HG03108 (cell line): ENCODE results near the gene ARAF.
"Not testable (repeated sequence)": the region's sequence is repeated elsewhere in the genome, so short reads cannot be mapped to it uniquely, and the experiment has no call there.

ENCODE experiments used
- ATAC-seq: cut with Tn5 transposase; IDR thresholded peaks from one replicate; pipeline ENCODE4 v1.9.1; 2021; ENCODE audit warnings: moderate library complexity; ENCODE audit not compliant: unreplicated experiment

The ARAF gene

DNA sequence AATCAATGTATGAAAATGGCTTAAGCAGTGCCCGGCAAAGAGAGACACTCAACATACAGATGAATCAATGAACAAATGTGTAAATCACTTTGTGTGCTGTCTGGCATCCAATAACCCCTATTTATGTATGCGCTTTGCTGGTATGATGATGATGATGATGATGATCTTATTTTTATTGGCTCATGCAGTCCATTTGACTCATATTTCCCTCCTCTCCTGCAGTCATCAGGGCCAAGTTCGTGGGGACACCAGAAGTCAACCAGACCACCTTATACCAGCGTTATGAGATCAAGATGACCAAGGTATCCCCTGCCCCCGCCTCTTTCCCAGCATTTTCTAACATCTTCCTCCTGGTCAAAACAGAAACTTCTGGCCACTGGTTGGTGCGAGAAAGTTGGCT lies 23.7 kb downstream of the ARAF start:
- no peak for ATAC-seq

DNA sequence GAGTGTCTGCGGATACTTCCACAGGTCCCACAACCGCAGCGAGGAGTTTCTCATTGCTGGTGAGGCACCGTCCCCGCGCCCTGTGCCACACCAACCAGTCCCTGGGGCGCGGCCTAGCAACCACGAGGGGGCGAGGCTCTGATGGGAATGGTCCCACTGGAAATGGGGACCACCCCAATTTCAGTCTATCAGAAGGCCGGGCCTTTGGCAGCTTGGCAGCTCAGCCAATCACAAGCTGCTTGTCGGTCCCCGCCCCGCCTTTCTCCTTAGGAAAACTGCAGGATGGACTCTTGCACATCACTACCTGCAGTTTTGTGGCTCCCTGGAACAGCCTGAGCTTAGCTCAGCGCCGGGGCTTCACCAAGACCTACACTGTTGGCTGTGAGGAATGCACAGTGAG lies 24.3 kb downstream of the ARAF start:
- ATAC-seq = no peak

DNA sequence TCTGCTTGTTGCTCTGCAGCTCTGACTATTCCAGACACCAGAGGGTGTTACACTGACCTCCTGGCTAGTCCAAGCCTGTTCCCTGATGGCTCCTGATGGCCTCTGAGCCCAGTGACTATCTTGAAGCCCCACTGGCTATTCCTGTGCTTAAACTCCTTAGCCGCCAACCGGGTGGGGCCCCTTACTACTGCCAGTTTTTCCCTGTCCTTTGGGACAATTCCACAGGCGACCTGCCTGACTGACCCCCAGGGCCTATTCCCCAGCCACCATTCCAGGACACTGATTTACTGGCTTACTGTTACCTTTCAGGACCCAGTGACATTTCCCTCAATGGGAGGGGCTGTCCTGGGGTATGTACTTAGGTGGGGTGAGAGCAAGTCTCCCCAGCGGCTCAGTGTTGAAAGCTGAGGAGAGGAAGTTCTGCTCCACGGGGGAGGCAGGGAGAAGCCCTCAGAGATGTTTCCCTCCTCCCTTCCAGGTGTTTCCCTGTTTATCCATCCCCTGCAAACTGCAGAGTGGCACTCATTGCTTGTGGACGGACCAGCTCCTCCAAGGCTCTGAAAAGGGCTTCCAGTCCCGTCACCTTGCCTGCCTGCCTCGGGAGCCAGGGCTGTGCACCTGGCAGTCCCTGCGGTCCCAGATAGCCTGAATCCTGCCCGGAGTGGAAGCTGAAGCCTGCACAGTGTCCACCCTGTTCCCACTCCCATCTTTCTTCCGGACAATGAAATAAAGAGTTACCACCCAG lies 25.2 kb downstream of the ARAF start:
- no peak for ATAC-seq

DNA sequence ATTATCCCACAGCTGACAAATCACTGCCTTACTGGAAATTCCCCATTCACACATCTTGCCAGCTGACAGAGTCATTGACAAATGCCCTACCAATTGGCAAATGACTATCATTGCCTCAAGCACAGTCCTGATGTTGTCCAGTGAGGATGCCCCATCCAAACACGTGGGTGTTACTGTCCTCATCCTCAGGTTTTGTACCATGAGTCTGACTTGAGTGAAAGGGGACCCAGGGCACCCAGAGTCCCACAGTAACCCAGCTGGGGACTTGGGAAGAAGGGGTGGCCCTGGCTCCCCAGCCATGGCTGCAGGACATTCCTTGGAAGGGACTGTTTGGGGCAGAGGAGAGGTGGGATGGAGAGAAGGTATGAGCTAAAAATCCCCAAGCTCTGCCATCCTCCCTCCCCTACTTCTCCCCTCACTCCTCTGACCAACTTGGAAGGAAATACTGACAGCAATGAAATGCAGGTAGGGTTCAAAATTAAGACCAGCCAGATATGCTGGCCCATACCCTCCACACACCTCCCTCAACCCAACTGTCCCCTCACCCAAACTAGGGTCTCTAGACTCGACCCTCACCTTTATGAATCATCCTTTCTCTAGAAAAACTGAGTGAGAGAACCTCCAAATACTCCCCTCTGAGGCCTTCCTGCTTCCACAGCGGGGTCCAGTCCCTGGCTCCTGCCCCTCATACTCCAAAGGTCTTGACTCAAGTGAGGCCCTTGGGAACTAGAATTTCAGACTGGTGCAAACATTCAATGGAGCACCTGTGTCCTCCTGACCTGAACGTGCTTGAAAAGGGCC lies 26.3 kb downstream of the ARAF start:
- ATAC-seq = no peak

DNA sequence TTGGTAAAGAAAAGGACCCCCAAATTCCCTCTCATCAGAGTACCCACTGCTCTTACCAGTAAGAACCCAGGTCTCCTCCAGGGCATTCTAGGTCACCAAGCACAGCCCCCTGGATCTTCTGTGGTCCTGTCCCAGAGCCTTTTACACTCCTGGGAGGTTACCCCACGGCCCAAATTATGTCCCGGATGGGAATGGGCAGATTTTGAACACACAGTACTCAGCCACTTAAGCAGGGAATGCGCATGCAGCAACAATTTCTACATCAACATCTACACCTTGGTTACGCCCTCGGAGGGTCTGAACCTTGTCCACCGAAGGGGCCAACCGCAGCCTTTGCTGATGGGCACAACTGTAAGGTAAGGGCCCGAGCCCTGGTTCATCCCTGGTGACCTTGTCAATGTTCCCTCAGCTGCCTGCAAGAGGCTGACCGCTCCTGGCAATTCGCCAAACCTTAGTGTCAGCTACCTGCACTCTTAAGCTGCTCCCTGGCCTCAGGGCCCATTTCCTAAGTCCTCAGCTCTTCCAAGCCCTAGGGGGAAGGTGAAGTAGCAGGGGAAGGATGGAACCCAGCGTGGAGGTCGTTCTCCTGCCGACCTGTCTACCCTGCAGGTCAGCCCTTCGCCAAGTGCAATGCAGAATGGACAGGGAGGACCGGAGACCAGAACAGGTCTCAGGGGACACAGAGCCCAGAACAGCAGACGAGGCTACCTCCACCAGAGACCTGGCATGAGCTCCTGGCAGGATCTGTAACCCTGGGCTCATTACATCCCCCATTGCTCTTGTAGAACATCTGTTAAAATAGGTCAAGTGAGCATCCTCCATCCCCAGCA lies 27.1 kb downstream of the ARAF start:
- ATAC-seq = no peak

DNA sequence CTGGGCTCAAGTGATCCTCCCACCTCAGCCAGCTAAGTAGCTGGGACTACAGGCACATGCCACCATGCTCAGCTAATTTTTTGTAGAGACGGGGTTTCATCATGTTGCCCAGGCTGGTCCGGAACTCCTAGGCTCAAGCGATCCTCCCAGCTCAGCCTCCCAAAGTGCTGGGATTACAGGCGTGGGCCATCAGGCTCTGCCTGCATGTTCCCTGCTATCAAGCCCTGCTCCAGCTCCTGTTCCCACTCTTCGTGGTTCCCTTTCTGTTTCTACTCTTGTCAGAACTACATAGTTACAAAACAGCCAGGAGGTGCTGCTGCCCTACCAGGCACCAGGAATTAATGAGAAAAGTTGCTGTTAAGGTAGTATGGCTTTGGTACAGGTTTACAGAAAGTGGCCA lies 30.0 kb downstream of the ARAF start:
- ATAC-seq = no peak

DNA sequence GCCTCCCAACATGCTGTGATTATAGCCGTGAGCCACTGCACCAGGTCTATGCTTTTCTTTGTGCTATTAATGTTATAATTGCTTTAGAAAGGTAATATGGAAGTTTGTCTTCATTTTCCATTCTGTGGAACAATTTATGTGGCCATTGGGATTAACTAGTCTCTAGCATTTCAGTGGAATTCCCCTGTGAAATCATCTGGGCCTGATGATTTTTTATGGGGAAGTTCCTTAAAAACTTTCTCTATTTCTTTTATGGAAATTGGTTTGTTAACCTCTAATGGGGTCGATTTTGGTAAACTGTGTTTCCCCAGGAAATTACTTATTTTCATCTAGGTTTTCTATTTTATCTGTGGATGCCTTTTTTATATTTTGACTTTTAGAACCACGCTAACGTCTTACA lies 32.5 kb downstream of the ARAF start:
- no peak for ATAC-seq

DNA sequence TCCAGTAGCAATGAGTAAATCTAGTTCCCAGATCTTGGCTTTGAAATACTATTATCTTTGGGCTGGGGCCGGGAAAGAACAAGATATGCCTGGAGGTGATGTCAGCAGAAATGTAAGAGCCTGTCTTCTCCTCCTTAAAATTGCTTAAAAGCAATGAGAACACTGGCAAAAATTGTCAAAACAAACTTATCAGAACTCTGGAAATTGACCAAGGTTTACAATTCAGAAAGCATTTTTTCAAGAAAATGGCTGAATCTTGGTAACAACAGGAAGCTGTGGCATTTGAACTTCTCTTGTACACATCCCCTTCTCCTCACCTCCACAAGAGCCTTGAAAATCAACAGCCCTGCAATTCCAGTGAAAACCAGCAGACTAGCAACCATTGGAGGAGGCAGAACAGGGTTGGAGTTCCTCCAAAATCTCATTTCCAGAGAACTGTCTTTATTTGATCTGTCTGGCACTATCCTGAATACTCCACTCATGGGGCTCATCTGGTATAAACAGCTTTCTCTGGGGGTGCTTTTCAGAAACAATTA lies 34.8 kb downstream of the ARAF start:
- ATAC-seq = no peak

DNA sequence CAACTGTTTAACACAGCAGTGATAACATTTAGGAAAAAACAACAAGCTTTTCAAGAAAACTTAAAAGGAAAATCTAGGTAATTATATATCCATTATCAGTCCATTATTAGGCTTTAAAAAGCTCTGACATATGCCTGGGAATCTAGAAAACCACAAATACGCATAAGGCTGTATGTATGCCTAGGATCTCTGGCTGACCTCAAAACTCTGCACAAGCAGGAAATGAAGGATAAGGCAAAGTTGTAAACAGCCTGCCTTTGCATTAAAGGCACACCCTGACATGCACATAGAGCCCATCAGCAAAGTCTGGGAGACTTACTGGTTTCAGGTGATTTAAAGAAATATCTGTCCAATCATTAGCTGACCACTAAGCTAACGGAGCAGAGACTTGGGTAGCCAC lies 35.3 kb downstream of the ARAF start:
- no peak for ATAC-seq

DNA sequence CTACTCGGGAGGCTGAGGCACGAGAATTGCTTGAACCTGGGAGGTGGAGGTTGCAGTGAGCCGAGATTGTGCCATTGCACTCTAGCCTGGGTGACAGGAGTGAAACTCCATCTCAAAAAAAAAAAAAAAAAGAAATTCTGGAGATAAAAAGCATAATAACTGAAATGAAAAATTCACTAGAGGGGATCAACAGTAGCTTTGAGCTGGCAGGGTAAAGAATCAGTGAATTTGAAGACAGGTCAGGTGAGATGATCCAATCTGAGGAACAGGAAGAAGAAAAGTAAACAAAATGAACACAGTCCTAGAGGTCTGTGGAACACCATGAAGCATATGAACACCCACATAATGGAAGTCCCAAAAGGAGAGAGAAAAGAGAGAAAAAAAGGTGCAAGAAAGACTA lies 36.2 kb downstream of the ARAF start:
- ATAC-seq = no peak

DNA sequence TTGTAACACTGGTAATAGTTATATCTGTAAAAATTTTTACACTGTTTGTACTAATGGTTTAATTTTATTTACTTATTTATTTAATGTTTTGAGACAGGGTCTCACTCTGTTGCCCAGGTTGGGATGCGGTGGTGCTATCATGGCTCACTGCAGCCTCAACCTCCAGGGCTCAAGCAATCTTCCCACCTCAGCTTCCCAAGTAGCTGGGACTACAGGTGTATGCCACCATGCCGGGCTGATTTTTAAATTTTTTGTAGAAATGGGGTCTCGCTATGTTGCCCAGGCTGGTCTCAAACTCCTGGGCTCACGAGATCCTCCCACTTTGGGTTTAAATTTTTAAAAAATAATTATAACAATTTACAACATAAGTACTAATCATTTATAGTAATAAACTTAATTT lies 42.1 kb downstream of the ARAF start:
- not testable (repeated sequence) for ATAC-seq

DNA sequence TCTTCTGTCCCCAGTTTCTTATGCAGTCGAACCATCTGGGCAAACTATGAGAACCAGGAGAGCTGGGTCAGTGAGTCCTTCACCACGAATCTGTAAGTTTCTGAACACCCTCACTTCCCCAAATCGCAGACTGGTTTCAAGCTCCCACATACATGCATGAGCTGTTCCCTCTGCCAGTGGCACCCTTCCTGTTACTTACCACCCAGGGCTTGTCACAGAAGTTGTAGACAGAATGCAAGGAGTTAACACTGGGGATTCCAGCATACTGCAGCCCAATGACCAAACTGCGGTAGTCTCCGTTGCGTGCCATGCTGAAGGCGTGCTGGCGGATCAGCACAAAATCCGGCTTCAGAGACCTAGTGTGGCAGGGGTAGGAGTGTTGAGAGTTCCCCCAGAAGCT lies 44.0 kb downstream of the ARAF start:
- no peak for ATAC-seq

DNA sequence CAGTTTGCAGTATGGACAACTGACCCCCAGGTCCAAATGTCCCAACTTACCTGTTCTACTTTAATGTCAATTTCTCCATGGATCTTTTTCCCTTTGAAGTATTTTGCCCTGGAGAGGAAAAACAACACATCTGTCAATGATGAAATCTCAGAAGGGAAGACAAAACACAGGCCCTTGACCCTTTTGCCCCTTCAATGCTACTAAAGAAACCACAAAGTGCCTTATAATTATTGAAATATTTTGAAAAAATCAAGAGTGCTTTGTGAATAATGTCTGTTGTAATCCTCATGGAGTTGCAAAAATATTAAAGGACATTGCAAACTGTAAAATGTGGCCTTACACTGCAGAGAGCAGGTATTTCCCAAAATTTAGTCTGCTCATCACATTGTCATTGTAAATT lies 46.1 kb downstream of the ARAF start:
- ATAC-seq = no peak

DNA sequence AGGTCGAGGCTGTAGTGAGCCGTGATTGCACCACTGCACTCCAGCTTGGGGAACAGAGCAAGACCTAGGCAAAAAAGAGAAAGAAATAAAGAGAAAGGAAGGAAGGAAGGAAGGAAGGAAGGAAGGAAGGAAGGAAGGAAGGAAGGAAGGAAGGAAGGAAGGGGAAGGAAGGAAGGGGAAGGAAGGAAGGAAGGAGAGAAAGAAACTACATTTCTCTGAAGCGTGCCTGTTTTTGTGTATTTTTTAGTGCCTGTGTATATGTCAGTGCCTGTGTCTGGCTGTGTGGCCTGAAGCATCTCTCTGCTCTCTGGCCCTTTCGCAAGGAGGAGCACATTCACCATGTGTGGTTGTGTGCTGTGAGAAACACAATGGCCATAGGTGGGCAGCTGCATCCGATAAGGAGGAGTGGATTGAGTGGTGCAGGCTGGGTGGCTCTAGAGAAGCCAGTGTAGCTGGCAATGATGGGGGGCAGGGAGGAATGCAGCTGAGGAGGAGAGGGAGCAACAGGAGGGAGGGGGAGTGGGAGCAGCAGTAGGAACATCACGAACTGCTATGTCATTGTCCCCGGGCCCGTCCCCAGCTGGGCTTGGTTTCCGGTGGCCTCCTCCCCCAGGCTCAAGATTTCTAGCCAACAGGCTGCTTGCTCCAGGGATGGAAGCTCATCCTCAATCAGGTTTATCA lies 47.3 kb downstream of the ARAF start:
- ATAC-seq = no peak

DNA sequence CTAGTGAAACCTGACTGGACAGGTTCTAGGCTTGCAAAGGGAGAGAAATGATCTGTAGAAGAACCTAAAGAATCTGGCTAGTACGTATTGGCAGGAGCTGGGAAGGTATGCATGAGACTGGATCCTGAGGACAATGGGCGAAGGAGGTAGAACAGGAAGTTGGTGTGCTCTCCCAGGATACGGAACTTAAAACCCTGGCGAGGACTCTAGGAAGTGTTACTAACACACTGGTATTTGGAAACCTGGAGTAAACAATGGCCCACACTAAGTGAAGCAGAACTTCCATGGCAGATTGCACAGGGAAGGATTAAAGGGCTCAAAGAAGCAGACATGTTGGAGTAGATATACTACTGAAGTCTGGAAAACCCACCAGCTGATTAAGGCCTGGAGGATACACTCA lies 49.5 kb downstream of the ARAF start:
- ATAC-seq = no peak

DNA sequence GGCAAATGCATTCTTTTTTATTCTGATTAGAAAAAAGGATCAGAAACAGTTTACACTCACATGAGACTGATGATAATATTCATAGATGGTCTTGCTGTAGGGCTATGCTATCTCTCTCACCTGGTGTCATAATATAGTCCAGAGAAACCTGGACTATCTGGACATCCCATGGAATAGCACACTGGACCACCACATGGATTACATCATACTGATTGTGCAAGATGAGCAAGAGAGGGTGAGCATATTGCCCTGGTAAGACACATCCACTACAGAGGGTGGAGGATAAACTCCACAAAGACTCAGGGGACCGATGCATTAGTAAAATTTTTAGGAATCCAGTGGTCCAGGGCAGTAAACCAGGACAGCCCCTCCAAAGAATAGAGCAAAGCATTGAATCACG lies 50.5 kb downstream of the ARAF start:
- ATAC-seq = no peak

DNA sequence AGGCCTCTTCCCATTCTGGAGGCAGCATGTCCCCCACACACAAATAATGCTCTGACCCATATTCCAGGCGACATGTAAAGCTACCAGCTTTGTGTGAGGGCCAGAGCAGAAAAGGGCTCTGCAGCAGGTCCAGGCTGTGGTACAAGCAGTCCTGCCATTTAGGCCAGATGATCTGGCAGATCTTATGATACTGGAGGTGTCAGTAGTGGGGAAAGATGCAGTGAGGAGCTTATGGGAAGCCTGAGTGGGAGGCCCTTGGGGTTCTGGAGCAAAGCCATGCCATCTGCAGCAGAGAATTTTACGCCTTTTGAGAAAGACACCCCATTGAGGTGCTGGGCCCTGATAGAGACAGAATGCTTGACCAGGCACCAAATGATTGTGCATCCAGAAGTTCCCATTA lies 50.9 kb downstream of the ARAF start:
- ATAC-seq = no peak

DNA sequence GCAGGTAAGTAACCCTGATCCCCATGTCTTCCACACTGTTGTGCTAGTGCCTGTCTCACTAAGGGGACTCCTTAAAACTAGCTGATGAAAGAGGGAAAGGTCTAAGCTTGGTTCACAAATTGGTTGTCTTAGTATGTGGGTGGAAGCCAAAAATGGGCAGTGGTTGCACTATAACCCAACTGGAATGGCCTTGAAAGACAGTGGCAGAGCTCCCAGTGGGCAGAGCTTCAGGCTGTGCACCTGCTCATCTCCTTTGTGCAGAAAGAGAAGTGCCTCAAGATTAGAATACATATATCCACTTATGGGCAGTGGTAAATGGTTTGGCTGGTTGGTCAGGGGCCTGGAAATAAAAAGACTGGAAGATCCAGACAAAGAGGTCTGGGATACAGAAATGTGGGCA lies 51.4 kb downstream of the ARAF start:
- ATAC-seq = no peak

DNA sequence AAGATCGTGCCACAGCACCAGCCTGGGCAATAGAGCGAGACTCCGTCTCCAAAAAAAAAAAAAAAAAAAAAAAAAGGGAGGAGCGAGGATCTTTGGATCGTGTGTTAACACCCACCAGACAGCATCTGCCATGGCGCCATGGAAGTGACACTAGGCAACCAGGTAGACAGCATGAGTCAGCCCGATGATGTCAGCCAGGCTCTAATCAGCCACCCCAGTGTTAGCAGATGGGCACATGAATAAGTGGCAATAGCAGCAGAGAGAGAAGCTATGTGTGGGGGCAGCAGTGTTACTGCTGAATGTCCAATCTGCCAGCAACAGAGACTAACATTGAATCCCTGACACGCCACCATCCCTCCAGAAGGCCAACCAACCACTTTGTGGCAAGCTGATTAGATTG lies 52.1 kb downstream of the ARAF start:
- no peak for ATAC-seq

DNA sequence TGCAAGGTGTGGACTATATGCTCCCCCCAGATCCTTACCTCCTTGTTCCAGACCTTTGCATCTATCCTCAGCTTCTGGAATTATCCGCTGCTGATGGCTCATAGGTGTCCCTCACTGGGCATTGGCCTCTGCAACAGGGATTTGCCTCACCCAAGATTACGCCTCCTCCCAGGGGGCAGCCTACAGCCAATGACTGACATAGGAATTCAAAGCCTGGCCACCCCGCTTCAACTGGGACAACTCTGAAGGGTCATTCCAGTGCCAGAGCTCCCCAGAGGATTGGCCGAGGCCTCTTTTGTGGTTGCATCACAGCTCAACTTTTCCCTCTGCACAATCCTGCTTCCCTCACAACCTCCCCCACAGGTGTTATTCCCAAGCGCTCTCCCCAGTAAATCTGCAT lies 53.6 kb downstream of the ARAF start:
- no peak for ATAC-seq

DNA sequence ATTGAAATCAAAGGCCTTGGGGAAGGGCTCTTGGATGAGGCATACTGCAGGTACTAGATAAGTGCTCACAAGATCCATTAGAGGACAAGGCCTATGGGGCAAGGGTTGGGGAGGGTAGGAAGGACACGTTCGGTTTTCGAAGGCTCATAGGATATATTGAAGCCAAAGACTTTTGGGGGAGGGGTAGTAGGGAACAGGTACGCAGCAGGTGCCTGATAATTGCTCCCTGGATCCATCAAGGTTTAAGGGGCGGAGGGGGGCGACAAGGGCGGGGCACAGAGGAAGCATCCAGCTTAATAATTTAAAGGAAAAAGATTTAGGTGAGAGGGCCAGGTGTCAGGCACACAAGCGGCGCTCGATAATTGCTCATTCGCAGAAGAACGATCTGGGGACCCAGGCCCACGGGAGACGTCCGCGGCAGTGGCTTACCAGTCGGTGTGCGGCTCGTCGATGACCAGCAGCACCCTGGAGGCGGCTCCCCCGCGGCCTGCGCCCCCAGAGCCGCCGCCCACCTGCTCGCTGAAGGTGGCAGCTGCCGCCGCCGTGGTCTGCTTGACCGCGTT lies 58.0 kb downstream of the ARAF start:
- ATAC-seq = no peak
